KOPT-K1 (cell line): Measurements from ENCODE around the gene TFR2.

ENCODE experiments used
- H3K27ac ChIP-seq: fragments of 200-600 bp; sonication (generic); 2 replicates; pipeline ENCODE4 v1.5.1; 2016; ENCODE audit warnings: antibody characterized with exemption, mild to moderate bottlenecking, low read depth, low read length; ENCODE audit not compliant: poor library complexity, severe bottlenecking
- H3K36me3 ChIP-seq: fragments of 200-600 bp; sonication (generic); 2 replicates; pipeline ENCODE4 v1.5.1; 2017; ENCODE audit warnings: antibody characterized with exemption, mild to moderate bottlenecking, low read length, moderate library complexity; ENCODE audit not compliant: insufficient read depth
- H3K9me3 ChIP-seq: fragments of 200-600 bp; sonication (generic); 2 replicates; pipeline ENCODE4 v1.5.1; 2017; ENCODE audit warnings: antibody characterized with exemption, low read length, mild to moderate bottlenecking; ENCODE audit not compliant: insufficient read depth, poor library complexity, severe bottlenecking

Gene TFR2

DNA sequence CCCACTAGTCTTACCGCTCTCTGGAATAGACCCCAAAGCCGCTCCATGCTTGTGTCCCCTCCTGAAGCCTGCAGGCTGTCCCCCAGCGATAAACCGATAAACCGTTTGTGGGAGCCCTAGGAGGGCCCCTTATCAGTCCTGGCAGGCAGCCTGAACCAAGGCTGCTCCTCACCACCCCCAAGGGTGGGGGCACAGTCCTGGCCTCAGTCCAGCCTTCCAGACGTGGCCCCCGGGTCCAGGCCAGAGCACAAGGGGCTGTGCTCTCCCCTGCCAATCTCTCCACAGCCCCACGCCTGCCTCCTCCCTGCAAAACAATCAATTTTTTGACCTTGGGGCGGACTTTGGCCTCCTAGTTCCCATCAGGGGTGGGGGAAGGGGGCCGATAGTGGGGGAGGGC, at the start of gene TFR2:
Gene TFR2 (minus strand): TSS at position 90 of the 397 bp plus-strand sequence. CDS start 43 bp downstream, at position 47.
- Histone ChIP-seq H3K27ac (no peak within 1 kb of the TSS), H3K9me3 (no peaks in the 10 kb centered on the region), H3K36me3 (no peaks in the 10 kb centered on the region)

DNA sequence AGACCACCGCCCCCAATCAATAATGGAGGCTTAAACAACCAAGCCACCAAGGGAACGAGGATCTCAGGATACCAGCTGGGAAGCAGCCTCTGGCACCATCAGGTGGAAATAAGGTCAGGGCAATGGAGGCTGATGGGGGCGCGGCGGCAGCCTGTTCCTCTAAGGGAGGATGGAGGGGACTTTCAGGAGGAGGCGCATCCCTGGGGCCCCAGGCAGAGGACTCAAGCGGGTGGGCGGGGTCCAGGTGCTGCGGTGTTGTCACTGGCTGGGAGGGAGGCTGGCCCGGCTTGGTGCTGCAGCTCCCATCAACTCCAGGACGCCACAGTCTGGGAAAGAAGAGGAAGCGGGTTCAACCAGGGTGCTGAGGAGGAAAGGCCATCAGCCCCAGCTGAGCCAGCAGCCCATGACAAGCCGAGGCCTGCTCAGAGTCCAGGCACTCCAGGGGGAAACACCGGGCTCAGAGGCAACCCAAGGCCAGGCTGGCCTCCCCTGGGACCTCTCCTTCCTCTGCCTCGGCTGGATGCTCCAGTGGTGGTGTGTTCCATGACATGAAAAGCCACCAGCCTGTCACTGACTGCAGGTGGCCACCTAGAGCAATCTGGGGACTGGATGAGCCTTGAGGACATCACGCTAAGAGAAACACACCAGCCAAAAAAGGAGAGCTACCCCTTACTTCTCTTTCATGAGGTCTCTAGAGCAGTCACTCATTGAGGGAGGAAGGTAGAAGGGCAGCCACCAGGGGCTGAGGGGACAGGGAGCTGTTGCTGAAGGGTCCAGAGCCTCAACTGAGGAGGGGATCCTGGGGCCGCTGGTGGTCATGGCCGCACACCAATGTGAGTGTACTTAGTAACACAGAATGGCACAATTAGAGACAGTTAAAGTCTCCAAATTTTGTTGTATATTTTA, 48.1 kb upstream of the TFR2 start:
- H3K36me3 ChIP-seq: peaks cover 64% of the 10 kb centered on the region
- H3K9me3 ChIP-seq: no peaks in the 10 kb centered on the region
- no peak overlapping the region for H3K27ac ChIP-seq

DNA sequence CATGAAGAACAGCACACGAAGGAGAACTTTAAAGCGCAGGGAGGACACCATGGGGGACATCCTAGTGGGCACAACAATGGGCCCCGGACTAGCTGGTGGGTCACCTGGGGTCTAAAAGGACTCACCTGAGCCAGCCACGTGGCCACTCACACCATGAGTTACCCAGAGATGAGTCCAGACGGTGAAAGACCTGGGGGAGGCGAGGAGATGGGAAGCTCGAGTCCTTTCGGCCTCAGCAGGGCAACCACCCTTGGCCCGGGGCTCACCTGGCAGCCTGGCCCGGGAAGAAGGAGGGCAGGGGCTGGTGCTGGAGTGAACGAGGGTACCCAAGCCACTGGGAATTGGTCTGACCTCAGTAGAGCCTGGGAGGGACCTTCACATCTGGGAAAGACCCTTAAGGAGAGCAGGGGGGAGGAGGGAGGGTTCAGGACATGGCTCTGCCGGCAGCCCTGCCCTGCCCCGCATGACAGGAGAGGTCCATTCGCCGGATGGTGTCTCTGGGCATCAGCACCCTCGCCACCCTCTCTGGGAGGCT, 47.0 kb upstream of the TFR2 start:
- H3K27ac ChIP-seq: no peak overlapping the region
- H3K36me3 ChIP-seq: peaks cover 75% of the 10 kb centered on the region
- H3K9me3 ChIP-seq: no peaks in the 10 kb centered on the region

DNA sequence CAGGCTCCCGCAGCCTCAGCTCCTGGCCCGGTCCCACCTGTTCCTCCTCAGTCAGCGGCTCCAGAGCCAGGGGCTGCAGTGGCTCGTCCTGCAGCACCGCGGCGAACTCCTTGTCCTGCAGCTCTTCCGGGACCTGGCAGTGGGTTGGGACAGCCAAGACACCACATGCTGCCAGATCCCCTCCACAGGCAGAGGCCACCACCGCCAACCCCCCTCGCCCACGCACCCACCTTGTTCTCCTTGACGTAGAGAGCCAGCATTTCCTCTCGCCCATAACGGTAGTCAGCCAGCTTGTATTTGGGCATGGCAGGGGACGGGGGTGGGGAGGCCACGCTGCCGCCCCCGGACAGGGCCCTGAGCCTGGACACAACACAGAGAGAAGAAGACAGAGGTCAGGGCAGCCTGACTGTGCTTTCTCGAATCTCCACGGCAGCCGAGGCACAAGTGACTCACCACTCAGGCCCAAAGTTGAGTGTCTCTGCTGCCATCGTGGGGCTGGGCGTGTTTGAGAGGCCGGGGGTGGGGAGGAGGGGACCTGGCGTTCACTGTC, 46.5 kb upstream of the TFR2 start:
- Histone ChIP-seq H3K9me3 (no peaks in the 10 kb centered on the region), H3K36me3 (peaks cover 80% of the 10 kb centered on the region), H3K27ac (no peak overlapping the region)

DNA sequence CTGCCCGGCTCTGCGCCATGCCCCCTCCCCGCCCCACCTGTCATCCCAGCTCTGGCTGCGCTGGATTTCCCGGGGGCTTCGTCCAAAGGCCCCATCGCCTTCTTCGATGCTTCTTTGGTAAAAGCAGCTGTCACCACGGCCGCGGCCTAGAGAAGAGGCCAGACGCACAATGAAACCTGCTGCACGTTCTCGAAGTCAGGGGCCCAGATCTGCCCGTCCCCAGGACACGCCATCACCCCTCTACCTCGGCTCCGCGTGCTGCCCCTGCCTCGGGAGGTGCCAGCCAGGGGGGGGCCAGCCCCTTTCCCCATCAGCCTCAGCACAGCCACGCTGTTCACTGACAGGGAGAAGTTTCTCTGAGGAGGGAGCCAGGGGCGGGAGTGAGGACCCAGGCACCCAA, 45.9 kb upstream of the TFR2 start:
- no peak overlapping the region for H3K27ac ChIP-seq
- H3K36me3 ChIP-seq: peaks cover 86% of the 10 kb centered on the region
- no peaks in the 10 kb centered on the region for H3K9me3 ChIP-seq

DNA sequence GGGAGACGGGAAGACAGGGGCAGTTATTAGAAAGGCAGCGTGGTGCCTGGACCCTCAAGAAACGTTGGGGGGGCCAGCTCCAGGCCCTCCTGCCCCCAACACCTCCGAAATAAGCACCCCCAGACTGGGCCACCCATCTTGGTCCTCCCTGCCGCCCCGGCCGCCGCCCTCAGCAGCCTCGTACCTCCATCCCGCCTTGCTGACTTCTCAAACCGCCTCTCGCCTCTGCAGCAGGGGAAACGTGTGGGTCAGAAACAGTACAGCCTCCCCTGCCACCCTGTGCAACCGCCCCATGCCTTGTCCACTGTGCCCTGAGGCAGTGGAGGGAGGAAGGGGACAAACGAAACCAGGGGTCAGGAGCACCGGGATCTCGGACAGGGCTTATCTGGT, 45.5 kb upstream of the TFR2 start:
- H3K27ac ChIP-seq: no peak overlapping the region
- no peaks in the 10 kb centered on the region for H3K9me3 ChIP-seq
- H3K36me3 ChIP-seq: peaks cover 90% of the 10 kb centered on the region

DNA sequence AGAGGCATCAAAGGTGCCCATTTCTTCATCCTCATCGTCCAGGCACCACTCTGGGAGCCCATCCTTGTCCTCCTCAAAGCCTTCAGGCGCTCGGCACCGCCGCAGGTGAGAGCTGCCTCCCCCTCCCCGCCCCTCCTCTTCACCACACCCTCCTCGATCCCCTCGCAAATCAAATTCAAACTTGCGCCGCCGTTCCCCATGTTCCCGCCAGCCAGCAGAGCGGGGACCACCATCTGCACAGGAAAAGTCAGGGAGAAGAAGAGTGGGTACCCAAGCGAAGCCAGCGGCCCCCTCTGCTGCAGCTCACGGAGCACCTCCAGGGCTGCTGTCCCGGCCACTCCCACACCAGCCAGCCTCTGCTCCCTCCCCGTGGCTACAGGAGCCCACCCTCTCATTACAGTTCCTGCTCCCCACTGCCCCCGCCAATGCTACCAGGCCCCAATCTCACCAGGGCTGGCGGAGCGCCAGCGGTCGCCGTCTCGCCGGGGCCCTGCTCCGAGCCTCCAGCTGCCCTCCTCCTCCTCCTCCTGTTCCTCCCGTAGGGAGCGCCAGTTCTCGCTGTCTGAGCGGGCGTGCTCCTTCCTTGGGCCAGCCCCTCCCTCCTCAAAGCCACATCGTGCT, 45.0 kb upstream of the TFR2 start:
- no peak overlapping the region for H3K27ac ChIP-seq

DNA sequence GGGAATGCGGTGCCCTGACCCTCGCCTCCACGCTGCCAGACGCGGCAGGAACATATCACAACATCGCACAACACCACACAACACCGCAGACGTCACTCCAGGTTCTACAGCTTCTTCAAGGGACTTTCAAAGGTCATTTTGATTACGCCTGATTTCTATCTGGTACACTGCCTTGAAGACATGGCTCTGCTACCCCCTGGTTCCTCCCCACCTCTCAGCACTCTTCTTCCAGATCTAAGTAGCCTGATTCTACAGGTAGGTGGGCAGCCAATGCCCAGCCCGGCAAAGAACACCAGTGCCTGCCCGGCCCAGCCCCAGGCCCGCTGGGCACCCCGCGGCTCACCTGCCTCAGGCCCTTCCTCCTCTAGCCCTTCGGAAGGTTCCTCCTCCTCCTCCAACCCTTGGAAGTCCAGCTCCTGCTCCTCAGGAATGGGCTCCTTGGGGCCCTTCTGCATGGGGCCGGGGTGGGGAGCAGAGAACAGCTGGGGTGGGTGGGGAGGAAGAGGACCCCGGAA, 44.3 kb upstream of the TFR2 start:
- H3K9me3 ChIP-seq: no peaks in the 10 kb centered on the region
- no peak overlapping the region for H3K27ac ChIP-seq
- H3K36me3 ChIP-seq: peaks cover 96% of the 10 kb centered on the region

More for the DNA sequence above, 45.0 kb upstream of the TFR2 start:
- H3K36me3 ChIP-seq: peaks cover 96% of the 10 kb centered on the region
- H3K9me3 ChIP-seq: no peaks in the 10 kb centered on the region

DNA sequence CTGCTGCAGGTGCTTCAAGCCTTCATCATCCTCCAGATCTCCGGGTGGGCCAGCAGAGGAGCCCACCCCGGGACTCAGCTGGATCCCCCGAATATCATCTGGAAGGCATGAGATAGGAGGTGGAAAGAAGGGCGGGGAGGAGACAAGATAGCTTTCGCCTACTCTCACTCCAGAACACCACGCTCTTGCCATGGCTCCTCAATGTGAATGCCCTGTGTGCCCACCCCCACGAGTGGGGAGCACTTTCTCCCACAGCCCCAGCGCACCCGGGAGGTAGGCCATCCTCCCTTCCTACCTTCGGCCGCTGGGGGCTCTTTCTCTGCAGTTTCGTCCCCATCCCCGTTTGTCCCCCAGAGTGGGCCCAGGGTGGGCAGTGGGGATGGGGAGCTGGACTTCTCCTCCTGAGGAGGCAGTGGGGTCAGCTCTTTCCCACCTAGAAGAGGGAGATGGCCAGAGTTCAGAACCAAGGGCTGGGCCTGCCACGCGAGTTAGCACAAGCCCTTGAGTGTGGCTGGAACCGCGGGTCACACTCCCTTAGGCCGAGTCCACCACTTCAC, 43.8 kb upstream of the TFR2 start:
- Histone ChIP-seq H3K36me3 (peaks cover 100% of the 10 kb centered on the region), H3K9me3 (no peaks in the 10 kb centered on the region), H3K27ac (no peak overlapping the region)

DNA sequence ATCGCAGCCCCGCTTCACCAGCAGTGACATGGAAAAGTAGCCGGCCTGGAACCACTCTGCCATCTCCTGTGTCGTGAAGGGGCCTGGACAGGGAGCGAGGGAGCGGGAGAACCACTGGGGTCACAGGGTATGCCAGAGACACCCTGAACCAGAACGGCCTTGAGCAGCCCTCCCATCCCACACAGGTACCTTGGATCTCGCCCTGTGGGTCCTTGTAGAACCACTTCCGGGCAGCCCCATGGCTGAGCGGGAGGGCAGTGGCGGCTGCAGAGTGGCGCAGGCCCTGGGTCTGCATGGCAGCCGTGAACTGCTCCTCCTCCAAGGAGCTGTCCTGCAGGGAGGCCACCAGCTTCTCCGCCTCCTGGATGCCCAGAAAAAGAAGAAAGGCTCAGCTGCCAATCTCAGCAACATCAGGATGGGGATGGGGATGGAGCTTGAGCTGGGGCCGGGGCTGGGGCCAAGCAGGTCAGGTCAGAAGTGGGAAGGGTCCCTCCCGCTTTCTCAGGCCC, 43.2 kb upstream of the TFR2 start:
- no peak overlapping the region for H3K27ac ChIP-seq
- H3K36me3 ChIP-seq: peaks cover 100% of the 10 kb centered on the region
- no peaks in the 10 kb centered on the region for H3K9me3 ChIP-seq

DNA sequence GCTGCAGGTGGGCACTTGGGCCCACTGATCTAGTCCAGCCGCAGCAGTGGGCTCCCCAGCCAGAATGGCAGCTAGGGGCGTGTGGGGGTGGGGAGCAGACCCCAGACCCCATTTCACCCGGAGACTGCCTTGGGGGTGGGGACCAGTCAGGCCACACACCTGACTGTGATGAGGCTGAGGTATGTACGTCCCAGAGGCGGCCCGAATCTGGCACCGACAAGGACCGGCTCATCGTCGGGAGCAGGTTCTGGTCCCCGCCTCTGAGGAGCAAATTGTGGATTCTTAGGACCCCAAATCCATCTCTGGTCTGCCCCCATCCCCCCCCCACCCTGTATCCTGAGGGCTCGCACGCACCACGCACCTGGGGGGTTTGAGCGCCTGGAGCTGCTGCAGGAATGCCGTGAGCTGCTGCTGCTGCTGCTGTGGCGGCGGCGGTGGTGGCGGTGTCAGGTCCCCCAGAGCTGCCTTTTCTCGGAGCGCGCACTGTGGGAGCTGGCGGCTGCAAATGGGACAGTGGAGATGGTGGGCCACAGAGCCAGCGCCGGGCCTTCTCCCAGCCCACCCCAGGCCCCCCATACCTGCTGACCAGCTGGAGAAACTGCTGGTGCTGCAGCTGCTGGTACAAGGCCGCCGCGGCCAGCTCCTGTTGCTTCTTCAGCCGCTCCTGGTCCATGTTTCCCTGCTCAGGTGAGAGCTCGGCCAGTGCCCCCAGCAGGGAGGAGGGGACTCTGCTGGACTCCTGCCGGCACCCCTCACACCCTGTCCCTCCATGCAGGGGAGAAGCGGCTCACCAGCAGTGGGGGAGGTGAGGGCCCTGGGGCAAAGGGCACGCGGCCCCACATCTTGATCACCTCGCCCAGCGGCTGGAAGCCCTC, 42.5 kb upstream of the TFR2 start:
- Histone ChIP-seq H3K27ac (no peak overlapping the region), H3K36me3 (peaks cover 100% of the 10 kb centered on the region), H3K9me3 (no peaks in the 10 kb centered on the region)

DNA sequence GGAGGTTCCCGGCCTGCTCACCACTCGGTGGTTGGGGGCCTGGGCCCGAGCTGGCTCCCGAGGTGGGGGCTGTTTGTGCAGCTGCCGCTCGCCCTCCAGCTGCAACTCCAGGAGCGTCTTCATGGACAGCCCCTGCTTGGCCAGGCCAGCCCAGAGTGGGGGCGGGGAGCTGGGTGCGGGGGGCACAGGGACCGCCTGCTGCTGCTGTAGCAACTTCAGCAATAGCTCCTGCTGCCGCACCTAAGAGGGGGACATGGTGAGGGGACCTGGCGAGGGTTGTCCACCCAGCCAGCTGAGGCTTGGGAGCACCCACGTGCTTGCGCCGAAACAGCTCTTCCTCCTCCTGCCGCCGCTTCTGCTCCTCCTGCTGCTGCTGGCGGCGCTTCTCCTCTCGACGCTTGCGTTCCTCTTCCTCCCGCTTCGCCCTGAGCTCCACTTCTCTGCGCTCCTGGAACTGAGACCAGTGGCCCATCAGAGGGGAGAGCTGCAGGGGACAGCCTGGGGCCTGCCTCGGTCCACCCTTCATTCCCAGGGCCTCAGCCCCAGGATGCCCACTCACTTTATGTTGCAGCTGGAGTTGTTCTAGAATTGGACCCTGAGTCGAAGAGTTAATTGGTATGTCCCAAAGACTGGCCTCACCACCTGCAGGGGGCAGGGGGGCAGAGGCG, 41.8 kb upstream of the TFR2 start:
- Histone ChIP-seq H3K27ac (no peak overlapping the region), H3K36me3 (peaks cover 100% of the 10 kb centered on the region), H3K9me3 (no peaks in the 10 kb centered on the region)

DNA sequence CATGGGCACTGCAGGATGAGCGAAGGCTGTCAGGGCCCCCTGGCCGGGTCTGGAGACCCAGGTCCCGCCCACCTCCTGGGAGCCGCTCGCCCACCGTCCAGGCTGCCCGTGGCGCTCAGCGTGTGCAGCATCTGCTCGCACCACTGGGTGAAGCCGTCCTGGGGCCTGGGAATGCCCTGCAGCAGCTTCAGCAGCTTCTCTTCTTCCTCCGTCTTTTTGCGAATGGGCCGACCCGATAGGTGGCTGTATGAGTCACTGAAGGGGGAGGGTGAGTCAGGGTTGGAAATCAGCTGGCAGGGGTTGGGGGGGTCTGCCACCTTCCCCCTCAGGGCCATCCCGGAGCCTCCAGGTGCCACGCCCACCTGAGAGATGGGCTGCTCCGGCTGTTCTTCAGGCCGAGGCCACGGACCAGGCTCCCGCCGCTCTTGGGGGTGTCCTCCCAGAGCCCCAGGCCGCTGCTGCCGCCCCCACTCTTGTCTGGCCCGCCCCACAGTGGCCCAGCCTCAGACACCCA, 40.9 kb upstream of the TFR2 start:
- Histone ChIP-seq H3K9me3 (no peaks in the 10 kb centered on the region), H3K27ac (no peak overlapping the region), H3K36me3 (peaks cover 100% of the 10 kb centered on the region)
